ENCODE data around the gene FOXP1.
A peak's percentile ranks its signal among the peaks of the same experiment; 100 is the strongest.

GRCh38 chr3:71087143-71088018 is 496.1 kb downstream of the FOXP1 start:
- TF ChIP-seq CTCF (IDR thresholded peaks at IDR 0.05; ENCODE audit: control extremely low read depth in 1 of 3, insufficient read depth in 1 of 3, low read depth in 1 of 3, low read length in 3 of 3) (no peak), ATF3 (IDR thresholded peaks at IDR 0.05; ENCODE audit: insufficient read depth, low read depth, low read length) (no peak), EZH2 (IDR thresholded peaks at IDR 0.05; ENCODE audit: low read depth, low read length, severe bottlenecking) (no peak), POLR2AphosphoS5 (IDR thresholded peaks at IDR 0.05; ENCODE audit: low read depth, low read length) (no peak), SP1 (IDR thresholded peaks at IDR 0.05; ENCODE audit: low read depth, low read length) (no peak), ATF2 (IDR thresholded peaks at IDR 0.05; ENCODE audit: low read length) (no peak), JUND (IDR thresholded peaks at IDR 0.05; ENCODE audit: low read length) (0 out of 2 replicates have a peak, but pooled peaks have one; percentile 15), FOSL1 (IDR thresholded peaks at IDR 0.05; ENCODE audit: insufficient read depth, low read depth, low read length) (no peak), POLR2A (IDR thresholded peaks at IDR 0.05; ENCODE audit: control extremely low read depth in 1 of 2, low read depth in 2 of 2, low read length in 2 of 2) (no peak), JUN (IDR thresholded peaks at IDR 0.05; ENCODE audit: low read depth, low read length) (no peak), MAX (IDR thresholded peaks at IDR 0.05) (no peak)

All from H1 (cell line).